Stimulated activated naive CD8-positive, alpha-beta T cell treated with anti-CD3 and anti-CD28 coated beads, Interleukin-15, amount 100 ng/mL, for 72 hours (primary cell): ENCODE results near the gene TWIST2.

Experiments
- ATAC-seq: fragments of 150-1000 bp; cut with Tn5 transposase; 2 replicates; pipeline ENCODE4 v1.10.0; 2021; ENCODE audit warnings: mild to moderate bottlenecking, moderate library complexity
- DNase-seq, 2 donors: peaks; one replicate each; pipeline ENCODE4 v3.0.0; 2021 to 2022
- H3K27ac Mint-ChIP-seq, 2 donors: one replicate each; pipeline ENCODE4 v1.8.0; 2022; ENCODE audit warnings: mild to moderate bottlenecking in 2 of 2, mixed read lengths in 2 of 2, moderate library complexity in 2 of 2
- H3K27me3 Mint-ChIP-seq: one replicate; pipeline ENCODE4 v1.8.0; 2022; ENCODE audit warnings: mixed read lengths
- H3K4me1 Mint-ChIP-seq: one replicate; pipeline ENCODE4 v1.8.0; 2022; ENCODE audit warnings: mild to moderate bottlenecking, mixed read lengths
- H3K4me3 Mint-ChIP-seq, 2 donors: one replicate each; pipeline ENCODE4 v1.8.0; 2022; ENCODE audit warnings: mild to moderate bottlenecking in 2 of 2, mixed read lengths in 2 of 2, moderate library complexity in 1 of 2
- H3K9me3 Mint-ChIP-seq, 2 donors: one replicate each; pipeline ENCODE4 v1.8.0; 2022; ENCODE audit warnings: mixed read lengths in 2 of 2

TWIST2 gene

GRCh38 chr2:238821391-238821790 lies 26.5 kb upstream of the TWIST2 start:
- peaks cover 10 to 38% of the 10 kb centered on the region in 2 donors for H3K9me3 Mint-ChIP-seq
- H3K27me3 Mint-ChIP-seq, result peaks cover 94% of the 10 kb centered on the region
- DNase-seq (no peak), ATAC-seq (no peak)
- no peaks in the 10 kb centered on the region for H3K4me1 Mint-ChIP-seq
- H3K27ac Mint-ChIP-seq, result no peak overlapping the region
- H3K4me3 Mint-ChIP-seq, result no peak overlapping the region

- Mint-ChIP-seq H3K27me3 (peaks cover 94% of the 10 kb centered on the region), H3K27ac (no peak overlapping the region), H3K4me1 (no peaks in the 10 kb centered on the region), H3K4me3 (no peak overlapping the region), H3K9me3 (peaks cover 10 to 40% of the 10 kb centered on the region in 2 donors)
- ATAC-seq (no peak), DNase-seq (no peak)
Observed at GRCh38 chr2:238821944-238822670, 25.8 kb upstream of the TWIST2 start.

GRCh38 chr2:238822955-238823354 lies 24.9 kb upstream of the TWIST2 start:
- Mint-ChIP-seq H3K4me1 (no peaks in the 10 kb centered on the region), H3K9me3 (peaks cover 10 to 40% of the 10 kb centered on the region in 2 donors), H3K27ac (no peak overlapping the region), H3K4me3 (no peak overlapping the region), H3K27me3 (peaks cover 90% of the 10 kb centered on the region)
- DNase-seq (no peak), ATAC-seq (no peak)

GRCh38 chr2:238831177-238831576 lies 16.7 kb upstream of the TWIST2 start:
- no peak for DNase-seq
- H3K4me3 Mint-ChIP-seq, result no peak overlapping the region
- peaks cover 0 to 4% of the 10 kb centered on the region in 2 donors for H3K9me3 Mint-ChIP-seq
- no peaks in the 10 kb centered on the region for H3K4me1 Mint-ChIP-seq
- peak; percentile 55 for ATAC-seq
- peaks cover 65% of the 10 kb centered on the region for H3K27me3 Mint-ChIP-seq
- H3K27ac Mint-ChIP-seq, result no peak overlapping the region

- Mint-ChIP-seq H3K27ac (no peak overlapping the region), H3K4me1 (no peaks in the 10 kb centered on the region), H3K4me3 (no peak overlapping the region), H3K27me3 (peaks cover 74% of the 10 kb centered on the region), H3K9me3 (no peaks in the 10 kb centered on the region)
- DNase-seq, result no peak
- no peak for ATAC-seq
Observed at GRCh38 chr2:238834982-238835381, 12.9 kb upstream of the TWIST2 start.

GRCh38 chr2:238835726-238836301 lies 12.1 kb upstream of the TWIST2 start:
- H3K9me3 Mint-ChIP-seq, result no peaks in the 10 kb centered on the region
- no peaks in the 10 kb centered on the region for H3K4me1 Mint-ChIP-seq
- H3K27me3 Mint-ChIP-seq, result peaks cover 74% of the 10 kb centered on the region

GRCh38 chr2:238838786-238839327 lies 9.0 kb upstream of the TWIST2 start:
- DNase-seq (no peak), ATAC-seq (no peak)
- Mint-ChIP-seq H3K4me1 (no peaks in the 10 kb centered on the region), H3K27ac (no peak overlapping the region), H3K27me3 (peaks cover 69% of the 10 kb centered on the region), H3K4me3 (no peak overlapping the region), H3K9me3 (no peaks in the 10 kb centered on the region)

More at GRCh38 chr2:238835726-238836301, 12.1 kb upstream of the TWIST2 start:
- H3K27ac Mint-ChIP-seq, result no peak overlapping the region
- ATAC-seq, result no peak
- no peak overlapping the region for H3K4me3 Mint-ChIP-seq
- no peak for DNase-seq

GRCh38 chr2:238839428-238839827 lies 8.5 kb upstream of the TWIST2 start:
- no peak for DNase-seq
- Mint-ChIP-seq H3K4me1 (no peaks in the 10 kb centered on the region), H3K4me3 (no peak overlapping the region), H3K9me3 (no peaks in the 10 kb centered on the region), H3K27me3 (peaks cover 69% of the 10 kb centered on the region), H3K27ac (no peak overlapping the region)
- ATAC-seq, result no peak

- H3K4me1 Mint-ChIP-seq, result no peaks in the 10 kb centered on the region
- no peak overlapping the region for H3K27ac Mint-ChIP-seq
- DNase-seq (no peak), ATAC-seq (no peak)
- no peaks in the 10 kb centered on the region for H3K9me3 Mint-ChIP-seq
- H3K27me3 Mint-ChIP-seq, result peaks cover 72% of the 10 kb centered on the region
- H3K4me3 Mint-ChIP-seq, result no peak overlapping the region
Observed at GRCh38 chr2:238841542-238842164, 6.2 kb upstream of the TWIST2 start.

- Mint-ChIP-seq H3K9me3 (no peaks in the 10 kb centered on the region), H3K27ac (no peak overlapping the region), H3K4me1 (no peaks in the 10 kb centered on the region), H3K27me3 (peaks cover 67% of the 10 kb centered on the region), H3K4me3 (no peak overlapping the region)
- DNase-seq, result no peak
- ATAC-seq, result no peak
Observed at GRCh38 chr2:238843476-238843875, 4.4 kb upstream of the TWIST2 start.

GRCh38 chr2:238845583-238846377 lies 2.1 kb upstream of the TWIST2 start:
- no peaks in the 10 kb centered on the region for H3K9me3 Mint-ChIP-seq
- peaks cover 74% of the 10 kb centered on the region for H3K27me3 Mint-ChIP-seq
- no peak for ATAC-seq
- H3K27ac Mint-ChIP-seq, result no peak overlapping the region
- no peak overlapping the region for H3K4me3 Mint-ChIP-seq
- H3K4me1 Mint-ChIP-seq, result no peaks in the 10 kb centered on the region
- no peak for DNase-seq

- H3K4me3 Mint-ChIP-seq, result no peak overlapping the region
- H3K27me3 Mint-ChIP-seq, result peaks cover 76% of the 10 kb centered on the region
- no peaks in the 10 kb centered on the region for H3K4me1 Mint-ChIP-seq
- H3K27ac Mint-ChIP-seq, result no peak overlapping the region
- DNase-seq (no peak), ATAC-seq (no peak)
- no peaks in the 10 kb centered on the region for H3K9me3 Mint-ChIP-seq
Observed at GRCh38 chr2:238846378-238846627, 1.6 kb upstream of the TWIST2 start.

GRCh38 chr2:238846628-238847418 lies 1.1 kb upstream of the TWIST2 start:
- no peak for DNase-seq
- no peaks in the 10 kb centered on the region for H3K9me3 Mint-ChIP-seq

GRCh38 chr2:238847419-238847801 lies 475 bp upstream of the TWIST2 start:
- DNase-seq (no peak), ATAC-seq (no peak)
- no peaks in the 10 kb centered on the region for H3K9me3 Mint-ChIP-seq
- H3K4me1 Mint-ChIP-seq, result no peaks in the 10 kb centered on the region
- H3K27me3 Mint-ChIP-seq, result peaks cover 77% of the 10 kb centered on the region
- no peak overlapping the region for H3K27ac Mint-ChIP-seq
- H3K4me3 Mint-ChIP-seq, result no peak overlapping the region

More at GRCh38 chr2:238846628-238847418, 1.1 kb upstream of the TWIST2 start:
- Mint-ChIP-seq H3K27me3 (peaks cover 77% of the 10 kb centered on the region), H3K4me3 (no peak overlapping the region), H3K27ac (no peak overlapping the region), H3K4me1 (no peaks in the 10 kb centered on the region)
- ATAC-seq, result no peak

GRCh38 chr2:238848691-238848975 lies 748 bp downstream of the TWIST2 start:
- H3K4me3 Mint-ChIP-seq, result no peak overlapping the region
- H3K9me3 Mint-ChIP-seq, result no peaks in the 10 kb centered on the region
- DNase-seq, result no peak
- no peaks in the 10 kb centered on the region for H3K4me1 Mint-ChIP-seq
- no peak overlapping the region for H3K27ac Mint-ChIP-seq
- no peak for ATAC-seq
- H3K27me3 Mint-ChIP-seq, result peaks cover 76% of the 10 kb centered on the region
